ENCODE data around the gene NAPA.
"Not testable (repeated sequence)": the region's sequence is repeated elsewhere in the genome, so short reads cannot be mapped to it uniquely, and the experiment has no call there.

Gene NAPA

GRCh38 chr19:47487551-47488515 lies 27.0 kb downstream of the NAPA start:
- Histone ChIP-seq H2BK5ac (ENCODE audit: low read depth, low read length, poor library complexity) (no peak overlapping the region), H2AK5ac (ENCODE audit: low read length) (no peak overlapping the region), H2BK120ac (ENCODE audit: insufficient read depth, low read length, poor library complexity) (no peak overlapping the region), H3K36me3 (ENCODE audit: control insufficient read depth in 1 of 2, insufficient read depth in 2 of 2, low read length in 2 of 2) (peaks cover 59% of the 10 kb centered on the region in 2 experiments), H3K9me3 (ENCODE audit: insufficient read depth, low read depth, low read length) (no peaks in the 10 kb centered on the region), H3K4ac (ENCODE audit: low read depth, low read length) (no peak overlapping the region), H3K79me1 (ENCODE audit: low read length) (peaks cover 7% of the 10 kb centered on the region), H3K27ac (ENCODE audit: low read depth, low read length) (no peak overlapping the region), H3K14ac (ENCODE audit: low read length) (no peak overlapping the region), H3K4me3 (ENCODE audit: low read depth, low read length) (no peak overlapping the region), H3K18ac (ENCODE audit: low read length) (no peak overlapping the region), H3K27me3 (ENCODE audit: insufficient read depth, low read length) (no peaks in the 10 kb centered on the region), H3K4me1 (ENCODE audit: control insufficient read depth in 1 of 2, insufficient read depth in 2 of 2, low read length in 2 of 2) (peaks cover 0 to 5% of the 10 kb centered on the region in 2 experiments), H2BK12ac (ENCODE audit: low read length) (no peak overlapping the region), H2AFZ (ENCODE audit: insufficient read depth, low read length, poor library complexity) (no peak overlapping the region), H4K91ac (ENCODE audit: low read depth, low read length) (no peak overlapping the region), H4K8ac (ENCODE audit: low read depth, low read length) (no peak overlapping the region), H4K12ac (ENCODE audit: low read depth, low read length) (no peak overlapping the region), H3K23ac (ENCODE audit: low read length) (no peak overlapping the region), H3K9ac (ENCODE audit: low read length) (no peak overlapping the region), H3K4me2 (ENCODE audit: low read length) (no peak overlapping the region), H3K79me2 (ENCODE audit: control insufficient read depth, insufficient read depth, low read length, poor library complexity) (peaks cover 2% of the 10 kb centered on the region)
- no peak for DNase-seq
- no CpG with 5 or more reads among the region's 19 CpGs for WGBS (ENCODE audit: extremely low coverage, insufficient coverage, insufficient read length)

- peaks cover 50% of the 10 kb centered on the region in 2 experiments for H3K36me3 ChIP-seq (ENCODE audit: control insufficient read depth in 1 of 2, insufficient read depth in 2 of 2, low read length in 2 of 2)
- peaks cover 0 to 5% of the 10 kb centered on the region in 2 experiments for H3K4me1 ChIP-seq (ENCODE audit: control insufficient read depth in 1 of 2, insufficient read depth in 2 of 2, low read length in 2 of 2)
- no peaks in the 10 kb centered on the region for H3K9me3 ChIP-seq (ENCODE audit: insufficient read depth, low read depth, low read length)
- WGBS (ENCODE audit: extremely low coverage, insufficient coverage, insufficient read length), result no CpG with 5 or more reads among the region's 9 CpGs
- H3K4me2 ChIP-seq (ENCODE audit: low read length), result no peak overlapping the region
- no peak overlapping the region for H2AK5ac ChIP-seq (ENCODE audit: low read length)
- no peak overlapping the region for H3K23ac ChIP-seq (ENCODE audit: low read length)
- no peak overlapping the region for H2AFZ ChIP-seq (ENCODE audit: insufficient read depth, low read length, poor library complexity)
- DNase-seq, result no peak
- H2BK12ac ChIP-seq (ENCODE audit: low read length), result no peak overlapping the region
- H3K4ac ChIP-seq (ENCODE audit: low read depth, low read length), result no peak overlapping the region
- H4K91ac ChIP-seq (ENCODE audit: low read depth, low read length), result no peak overlapping the region
- H3K79me2 ChIP-seq (ENCODE audit: control insufficient read depth, insufficient read depth, low read length, poor library complexity), result peaks cover 2% of the 10 kb centered on the region
- H3K27me3 ChIP-seq (ENCODE audit: insufficient read depth, low read length), result no peaks in the 10 kb centered on the region
- H4K8ac ChIP-seq (ENCODE audit: low read depth, low read length), result no peak overlapping the region
- H3K4me3 ChIP-seq (ENCODE audit: low read depth, low read length), result no peak overlapping the region
- no peak overlapping the region for H3K9ac ChIP-seq (ENCODE audit: low read length)
- H3K79me1 ChIP-seq (ENCODE audit: low read length), result peaks cover 7% of the 10 kb centered on the region
- H4K12ac ChIP-seq (ENCODE audit: low read depth, low read length), result no peak overlapping the region
- H3K27ac ChIP-seq (ENCODE audit: low read depth, low read length), result no peak overlapping the region
- no peak overlapping the region for H3K18ac ChIP-seq (ENCODE audit: low read length)
- no peak overlapping the region for H2BK120ac ChIP-seq (ENCODE audit: insufficient read depth, low read length, poor library complexity)
- H3K14ac ChIP-seq (ENCODE audit: low read length), result no peak overlapping the region
- no peak overlapping the region for H2BK5ac ChIP-seq (ENCODE audit: low read depth, low read length, poor library complexity)
These were observed 28.0 kb downstream of the NAPA start for GRCh38 chr19:47486900-47487299.

- not testable (repeated sequence) for H4K12ac ChIP-seq (ENCODE audit: low read depth, low read length); H3K9ac ChIP-seq (ENCODE audit: low read length); H2BK5ac ChIP-seq (ENCODE audit: low read depth, low read length, poor library complexity); H3K4me2 ChIP-seq (ENCODE audit: low read length); H3K18ac ChIP-seq (ENCODE audit: low read length); H2AFZ ChIP-seq (ENCODE audit: insufficient read depth, low read length, poor library complexity); H3K14ac ChIP-seq (ENCODE audit: low read length); H3K27me3 ChIP-seq (ENCODE audit: insufficient read depth, low read length); H3K9me3 ChIP-seq (ENCODE audit: insufficient read depth, low read depth, low read length); H2BK120ac ChIP-seq (ENCODE audit: insufficient read depth, low read length, poor library complexity); H3K79me2 ChIP-seq (ENCODE audit: control insufficient read depth, insufficient read depth, low read length, poor library complexity); H3K27ac ChIP-seq (ENCODE audit: low read depth, low read length); H2BK12ac ChIP-seq (ENCODE audit: low read length); H3K79me1 ChIP-seq (ENCODE audit: low read length); H4K91ac ChIP-seq (ENCODE audit: low read depth, low read length); DNase-seq; H3K4ac ChIP-seq (ENCODE audit: low read depth, low read length); H3K4me1 ChIP-seq (ENCODE audit: control insufficient read depth in 1 of 2, insufficient read depth in 2 of 2, low read length in 2 of 2); H3K23ac ChIP-seq (ENCODE audit: low read length); H3K4me3 ChIP-seq (ENCODE audit: low read depth, low read length); H4K8ac ChIP-seq (ENCODE audit: low read depth, low read length); H2AK5ac ChIP-seq (ENCODE audit: low read length)
- WGBS (ENCODE audit: extremely low coverage, insufficient coverage, insufficient read length), result no CpG with 5 or more reads among the region's 13 CpGs
- H3K36me3 ChIP-seq (ENCODE audit: control insufficient read depth in 1 of 2, insufficient read depth in 2 of 2, low read length in 2 of 2), result peaks cover 43% of the 10 kb centered on the region in 2 experiments
These were observed 28.6 kb downstream of the NAPA start for GRCh38 chr19:47486220-47486619.

GRCh38 chr19:47485210-47485609 lies 29.7 kb downstream of the NAPA start:
- Histone ChIP-seq H4K91ac (ENCODE audit: low read depth, low read length) (no peak overlapping the region), H3K36me3 (ENCODE audit: control insufficient read depth in 1 of 2, insufficient read depth in 2 of 2, low read length in 2 of 2) (peaks cover 33% of the 10 kb centered on the region in 2 experiments), H3K4me3 (ENCODE audit: low read depth, low read length) (no peak overlapping the region)

More at GRCh38 chr19:47485210-47485609, 29.7 kb downstream of the NAPA start:
- Histone ChIP-seq H2BK5ac (ENCODE audit: low read depth, low read length, poor library complexity) (no peak overlapping the region), H3K4me1 (ENCODE audit: control insufficient read depth in 1 of 2, insufficient read depth in 2 of 2, low read length in 2 of 2) (peaks cover 0 to 5% of the 10 kb centered on the region in 2 experiments), H2BK12ac (ENCODE audit: low read length) (no peak overlapping the region), H2BK120ac (ENCODE audit: insufficient read depth, low read length, poor library complexity) (no peak overlapping the region), H3K79me1 (ENCODE audit: low read length) (peaks cover 7% of the 10 kb centered on the region), H3K14ac (ENCODE audit: low read length) (no peak overlapping the region), H4K12ac (ENCODE audit: low read depth, low read length) (no peak overlapping the region), H2AK5ac (ENCODE audit: low read length) (no peak overlapping the region), H3K27me3 (ENCODE audit: insufficient read depth, low read length) (no peaks in the 10 kb centered on the region), H3K18ac (ENCODE audit: low read length) (no peak overlapping the region), H3K4ac (ENCODE audit: low read depth, low read length) (no peak overlapping the region), H2AFZ (ENCODE audit: insufficient read depth, low read length, poor library complexity) (no peak overlapping the region), H4K8ac (ENCODE audit: low read depth, low read length) (no peak overlapping the region), H3K4me2 (ENCODE audit: low read length) (no peak overlapping the region), H3K9ac (ENCODE audit: low read length) (no peak overlapping the region), H3K9me3 (ENCODE audit: insufficient read depth, low read depth, low read length) (no peaks in the 10 kb centered on the region), H3K23ac (ENCODE audit: low read length) (no peak overlapping the region), H3K27ac (ENCODE audit: low read depth, low read length) (no peak overlapping the region), H3K79me2 (ENCODE audit: control insufficient read depth, insufficient read depth, low read length, poor library complexity) (peaks cover 2% of the 10 kb centered on the region)
- DNase-seq, result no peak
- no CpG with 5 or more reads among the region's 6 CpGs for WGBS (ENCODE audit: extremely low coverage, insufficient coverage, insufficient read length)
